ENCODE results near the gene C20orf204.

DNA sequence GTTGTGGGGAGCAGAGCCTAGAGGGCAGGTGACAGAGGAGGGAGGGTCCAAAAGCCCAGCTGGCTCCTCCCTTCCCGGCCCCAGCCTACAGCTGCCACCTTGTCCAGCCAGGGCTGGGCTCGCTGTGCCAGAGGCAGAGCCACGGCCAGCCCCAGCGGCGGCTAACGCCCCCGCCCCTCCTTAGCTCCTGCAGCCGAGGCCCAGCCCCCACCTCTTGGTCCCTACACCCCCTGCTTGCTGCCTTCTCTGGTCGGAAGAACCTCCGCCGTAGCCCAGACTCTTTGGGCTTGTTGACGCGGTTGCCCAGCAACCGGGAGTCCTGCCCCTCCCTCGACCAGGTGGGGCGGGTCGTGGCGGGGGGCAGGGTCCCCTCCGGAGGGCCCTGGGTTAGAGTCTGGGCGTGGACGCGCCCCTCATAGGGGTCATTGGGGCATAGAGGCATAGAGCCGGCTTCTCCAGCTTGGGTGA lies 48.7 kb downstream of the C20orf204 start:
- TF ChIP-seq, protein P1, sequence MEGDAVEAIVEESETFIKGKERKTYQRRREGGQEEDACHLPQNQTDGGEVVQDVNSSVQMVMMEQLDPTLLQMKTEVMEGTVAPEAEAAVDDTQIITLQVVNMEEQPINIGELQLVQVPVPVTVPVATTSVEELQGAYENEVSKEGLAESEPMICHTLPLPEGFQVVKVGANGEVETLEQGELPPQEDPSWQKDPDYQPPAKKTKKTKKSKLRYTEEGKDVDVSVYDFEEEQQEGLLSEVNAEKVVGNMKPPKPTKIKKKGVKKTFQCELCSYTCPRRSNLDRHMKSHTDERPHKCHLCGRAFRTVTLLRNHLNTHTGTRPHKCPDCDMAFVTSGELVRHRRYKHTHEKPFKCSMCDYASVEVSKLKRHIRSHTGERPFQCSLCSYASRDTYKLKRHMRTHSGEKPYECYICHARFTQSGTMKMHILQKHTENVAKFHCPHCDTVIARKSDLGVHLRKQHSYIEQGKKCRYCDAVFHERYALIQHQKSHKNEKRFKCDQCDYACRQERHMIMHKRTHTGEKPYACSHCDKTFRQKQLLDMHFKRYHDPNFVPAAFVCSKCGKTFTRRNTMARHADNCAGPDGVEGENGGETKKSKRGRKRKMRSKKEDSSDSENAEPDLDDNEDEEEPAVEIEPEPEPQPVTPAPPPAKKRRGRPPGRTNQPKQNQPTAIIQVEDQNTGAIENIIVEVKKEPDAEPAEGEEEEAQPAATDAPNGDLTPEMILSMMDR (IDR thresholded peaks at IDR 0.05) = no peak
- TF ChIP-seq POLR2A (IDR thresholded peaks at IDR 0.05) = no peak

All from esophagus squamous epithelium (tissue), 4 donors.